Endothelial cell of umbilical vein (primary cell): ENCODE measurements around the gene POLR2C. TPM values are rescaled to one million over a fixed set of nuclear protein-coding genes. Genes with fewer than 3 reads are reported as not detected.

Experiments used
- BruUV-seq: library from RNA; stranded (reverse); fragments of 400-500 nt; replicated peaks from 2 replicates; lab custom pipeline; 2021; lab: Mats Ljungman, UMichigan
- CTCF ChIA-PET: fragments of 300-600, 350-600 bp; sonication (Branson Sonifier 250); formaldehyde crosslinking; loops from one replicate; lab custom pipeline; 2021; ENCODE audit warnings: antibody characterized with exemption, inconsistent platforms; lab: Charles Lee
- POLR2A ChIA-PET: fragments of 300-600, 350-600 bp; sonication (Branson Sonifier 250); formaldehyde crosslinking; loops from one replicate; lab custom pipeline; 2021; ENCODE audit warnings: antibody characterized with exemption, inconsistent platforms; lab: Charles Lee
- DNase-seq: peaks from one replicate; pipeline ENCODE4 v3.0.0-alpha.2; 2011; ENCODE audit warnings: low read depth, low spot score
- FAIRE-seq: peaks from 2 replicates; lab custom pipeline; 2011; peaks lifted over from hg19 to GRCh38; lab: Jason Lieb, UNC
- H2AFZ ChIP-seq: 2 replicates; pipeline ENCODE4 v1.6.0; 2012; ENCODE audit warnings: low read depth, low read length, control low read depth, inconsistent platforms
- H3K27ac ChIP-seq: 2 replicates; pipeline ENCODE4 v1.5.1; 2011; ENCODE audit warnings: low read depth, mild to moderate bottlenecking, control low read depth, low read length, moderate library complexity; ENCODE audit not compliant: insufficient read depth
- H3K27me3 ChIP-seq, 2 experiments: 2 replicates each; pipeline versions ENCODE4 v1.6.0 to v1.6.1; 2011; ENCODE audit warnings: low read length in 2 of 2, mixed read lengths in 1 of 2; ENCODE audit not compliant: control insufficient read depth in 2 of 2, insufficient read depth in 2 of 2
- H3K36me3 ChIP-seq, 2 experiments: 2 replicates in 1 of 2; 3 replicates in 1 of 2; pipeline ENCODE4 v1.5.1; 2011; ENCODE audit warnings: low read length in 2 of 2, mild to moderate bottlenecking in 1 of 2, moderate library complexity in 1 of 2; ENCODE audit not compliant: control insufficient read depth in 2 of 2, insufficient read depth in 2 of 2; ENCODE audit errors: extremely low read depth in 1 of 2
- H3K4me1 ChIP-seq: 3 replicates; pipeline ENCODE4 v1.5.1; 2011; ENCODE audit warnings: mild to moderate bottlenecking, low read length; ENCODE audit not compliant: control insufficient read depth, insufficient read depth; ENCODE audit errors: extremely low read depth
- H3K4me2 ChIP-seq: 2 replicates; pipeline ENCODE4 v1.6.1; 2011; ENCODE audit warnings: low read length, control low read depth, mixed read lengths; ENCODE audit not compliant: insufficient read depth
- H3K4me3 ChIP-seq, 3 experiments: fragments of 200-600 bp in 1 of 3; sonication (generic), shearing (Covaris generic) in 1 of 3; replicated peaks in 1 of 3; 2 replicates each; pipeline ENCODE4 v1.5.1; 2011 to 2016; ENCODE audit warnings: control low read depth in 3 of 3, low read length in 3 of 3, mild to moderate bottlenecking in 2 of 3, inconsistent platforms in 1 of 3, low read depth in 1 of 3, moderate library complexity in 1 of 3; ENCODE audit not compliant: insufficient read depth in 1 of 3
- H3K79me2 ChIP-seq: 2 replicates; pipeline ENCODE4 v1.6.0; 2012; ENCODE audit warnings: low read length, inconsistent platforms; ENCODE audit not compliant: control insufficient read depth, insufficient read depth
- H3K9ac ChIP-seq: replicated peaks from 2 replicates; pipeline ENCODE3; 2011; ENCODE audit warnings: low read length, control low read depth; ENCODE audit not compliant: insufficient read depth; ENCODE audit errors: extremely low read depth
- H3K9me1 ChIP-seq: replicated peaks from 3 replicates; pipeline ENCODE4 v1.6.0; 2011; ENCODE audit warnings: mild to moderate bottlenecking, low read length; ENCODE audit not compliant: control insufficient read depth, insufficient read depth; ENCODE audit errors: extremely low read depth
- H3K9me3 ChIP-seq: replicated peaks from 2 replicates; pipeline ENCODE4 v1.5.1; 2012; ENCODE audit warnings: low read length, inconsistent platforms; ENCODE audit not compliant: control insufficient read depth, insufficient read depth
- H4K20me1 ChIP-seq: replicated peaks from 2 replicates; pipeline ENCODE3; 2011; ENCODE audit warnings: mild to moderate bottlenecking, low read length; ENCODE audit not compliant: control insufficient read depth, insufficient read depth; ENCODE audit errors: extremely low read depth
- CTCF ChIP-seq, 2 donors: IDR thresholded peaks; 1 replicate in 1 of 2; 2 replicates in 1 of 2; pipeline ENCODE4 v1.5.1; 2011; ENCODE audit warnings: low read length in 2 of 2, mild to moderate bottlenecking in 2 of 2, moderate library complexity in 2 of 2, control low read depth in 1 of 2, inconsistent platforms in 1 of 2, low read depth in 1 of 2; ENCODE audit not compliant: insufficient read depth in 1 of 2; ENCODE audit errors: extremely low read depth in 1 of 2
- EZH2 ChIP-seq: IDR thresholded peaks from 2 replicates; pipeline ENCODE4 v1.6.1; 2012; ENCODE audit warnings: borderline replicate concordance, low read depth, mild to moderate bottlenecking, moderate library complexity, low read length, inconsistent platforms; ENCODE audit not compliant: severe bottlenecking
- FOS ChIP-seq: IDR thresholded peaks from 2 replicates; pipeline ENCODE4 v1.6.1; 2011; ENCODE audit warnings: mild to moderate bottlenecking, low read length, moderate library complexity, borderline replicate concordance; ENCODE audit not compliant: insufficient read depth
- GATA2 ChIP-seq: IDR thresholded peaks from 2 replicates; pipeline ENCODE4 v1.7.0; 2011; ENCODE audit warnings: low read depth, mild to moderate bottlenecking, moderate library complexity, mixed read lengths, low read length; ENCODE audit not compliant: insufficient read length, insufficient read depth
- JUN ChIP-seq: IDR thresholded peaks from 2 replicates; pipeline ENCODE4 v1.6.1; 2011; ENCODE audit warnings: borderline replicate concordance, low read depth; ENCODE audit not compliant: insufficient read length, insufficient read depth
- MAX ChIP-seq: IDR thresholded peaks from 2 replicates; pipeline ENCODE4 v1.6.1; 2011; ENCODE audit not compliant: insufficient read depth, insufficient read length
- MYC ChIP-seq: IDR thresholded peaks from one replicate; pipeline ENCODE4 v1.6.1; 2011; ENCODE audit warnings: mild to moderate bottlenecking, low read depth, low read length
- POLR2A ChIP-seq: IDR thresholded peaks from 2 replicates; pipeline ENCODE4 v1.6.1; 2012; ENCODE audit warnings: low read depth, mild to moderate bottlenecking, control low read depth, low read length
- POLR2AphosphoS5 ChIP-seq: IDR thresholded peaks from 2 replicates; pipeline ENCODE4 v1.6.1; 2012; ENCODE audit warnings: low read depth, mild to moderate bottlenecking, control low read depth, low read length, moderate library complexity; ENCODE audit not compliant: insufficient read depth
- dilution Hi-C: fragments of 300-500 bp; cut with MboI; formaldehyde crosslinking; loops from one replicate; pipeline ENCODE4 v1.15.0; 2019; ENCODE audit warnings: low sequenced_read_pairs; ENCODE audit not compliant: extremely low pct_ligation_motif_present
- intact Hi-C: fragments of 100-400 bp; cut with micrococcal nuclease; formaldehyde crosslinking; loops from one replicate; pipeline ENCODE4 v1.10.0; 2022
- polyA plus RNA-seq, 4 experiments: library from polyadenylated mRNA; depleted of rRNA in 3 of 4; stranded (reverse) in 3 of 4; unstranded in 1 of 4; fragments of >200 nt; gene quantifications; 2 replicates each; pipeline versions ENCODE4 v1.2.1 to v1.2.3, GENCODE V29; 2011 to 2012; ENCODE audit warnings: missing spikeins in 1 of 4
- total RNA-seq: library from RNA; stranded (reverse); gene quantifications from 2 replicates; pipeline ENCODE4 v1.2.3, GENCODE V29; 2021

POLR2C gene
- total and polyA plus RNA-seq, 2 donors (not counting 3 experiments of a cell fraction or from before 2014, with no cell fraction given) = 65.2 to 129 TPM

GRCh38 chr16:57424583-57424982 lies 37.9 kb upstream of the POLR2C start:
- H2AFZ ChIP-seq = no peak overlapping the region
- no peaks in the 10 kb centered on the region for H3K9me1 ChIP-seq
- H3K4me3 ChIP-seq = no peak overlapping the region
- BruUV-seq = no TSS peak
- DNase-seq (no peak), FAIRE-seq (no peak)
- no peaks in the 10 kb centered on the region for H3K4me1 ChIP-seq
- no peaks in the 10 kb centered on the region for H3K79me2 ChIP-seq
- dilution Hi-C loops = loop anchor here (25.0 kb wide), 1 partner anchor 112 kb away; no protein-coding TSS in a partner anchor
- CTCF ChIA-PET = interaction anchor here (1.2 to 16.2 kb wide), 5 partner anchors 38 to 299 kb away, joined by 3 to 507 read pairs (median 4); partner anchors contain the start of genes ARL2BP and POLR2C
- intact Hi-C loops = no loop called here
- H3K36me3 ChIP-seq = peaks cover 2 to 10% of the 10 kb centered on the region in 2 experiments
- no peak overlapping the region for H3K9ac ChIP-seq
- H3K27ac ChIP-seq = no peak overlapping the region
- POLR2A ChIA-PET = no interaction called here
- no peaks in the 10 kb centered on the region for H3K9me3 ChIP-seq
- H3K4me2 ChIP-seq = no peak overlapping the region
- no peak for TF ChIP-seq EZH2
- TF ChIP-seq CTCF (IDR thresholded peaks at IDR 0.05; ENCODE audit: extremely low read depth in 1 of 2, insufficient read depth in 1 of 2, low read depth in 1 of 2, low read length in 2 of 2) = no peak
- no peak for TF ChIP-seq GATA2
- no peak for TF ChIP-seq POLR2A
- TF ChIP-seq MYC = no peak
- no peak for TF ChIP-seq MAX
- no peak for TF ChIP-seq JUN
- TF ChIP-seq FOS = no peak
- no peak for TF ChIP-seq POLR2AphosphoS5
- no peaks in the 10 kb centered on the region for H4K20me1 ChIP-seq
- H3K27me3 ChIP-seq = no peaks in the 10 kb centered on the region
